Measurements from ENCODE around the gene CEACAM3. TPM values are rescaled to one million over a fixed set of nuclear protein-coding genes. Genes with fewer than 3 reads are reported as not detected.
A peak's percentile ranks its signal among the peaks of the same experiment; 100 is the strongest.

The CEACAM3 gene
- polyA plus RNA-seq, 2 of the 4 experiments (the other 2 are of a cell fraction) = not detected

DNA sequence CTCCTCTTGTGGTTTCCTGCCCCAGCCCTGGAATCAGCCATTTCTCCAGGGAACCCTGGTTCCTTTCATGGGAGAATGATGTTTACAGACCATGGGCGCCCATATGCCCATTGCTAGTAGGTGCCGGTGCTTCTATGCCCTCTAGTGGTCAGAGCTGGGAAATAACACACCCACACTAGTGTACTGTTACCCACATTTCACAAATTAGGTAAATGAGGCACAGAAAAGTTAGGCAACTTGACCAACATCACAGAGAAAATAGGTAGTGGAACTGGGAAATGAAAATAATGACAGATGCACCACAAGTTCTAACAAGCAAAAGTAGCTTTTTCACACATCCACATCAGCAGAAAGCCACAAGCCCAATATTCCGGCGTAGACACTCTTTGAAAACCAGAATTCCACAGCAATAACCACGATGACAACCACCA is 1.3 kb upstream of the CEACAM3 start:
- Histone ChIP-seq H3K27ac (no peak overlapping the region), H3K4me2 (no peak overlapping the region), H3K4me3 (no peak overlapping the region), H3K4me1 (0 out of 3 replicates have a peak, but pooled peaks cover 11% of the 10 kb centered on the region), H3K9me3 (no peaks in the 10 kb centered on the region)
- POLR2A ChIA-PET = no interaction called here
- CTCF ChIA-PET = interaction anchor here (0.5 to 19.4 kb wide), 57 partner anchors 9 to 782 kb away, joined by 3 to 428 read pairs (median 5); partner anchors contain the start of genes CEACAM4, CEACAM5, CEACAM6 and DMAC2
- 38% methylated on average over 5 of the region's 5 CpGs for WGBS (ENCODE audit: missing lambda C conversion rate)
- DNase-seq (ENCODE audit: low read depth in 1 of 2, low spot score in 1 of 2) (peak; percentile 49 to 70), ATAC-seq (peak; percentile 61 to 89), FAIRE-seq (peak; percentile 99)
- TF ChIP-seq EHMT2 (IDR thresholded peaks at IDR 0.05; ENCODE audit: low read depth) = no peak
- TF ChIP-seq SMC3 (IDR thresholded peaks at IDR 0.05) = 0 out of 3 replicates have a peak, but pooled peaks have one; percentile 27
- TF ChIP-seq, protein P1, sequence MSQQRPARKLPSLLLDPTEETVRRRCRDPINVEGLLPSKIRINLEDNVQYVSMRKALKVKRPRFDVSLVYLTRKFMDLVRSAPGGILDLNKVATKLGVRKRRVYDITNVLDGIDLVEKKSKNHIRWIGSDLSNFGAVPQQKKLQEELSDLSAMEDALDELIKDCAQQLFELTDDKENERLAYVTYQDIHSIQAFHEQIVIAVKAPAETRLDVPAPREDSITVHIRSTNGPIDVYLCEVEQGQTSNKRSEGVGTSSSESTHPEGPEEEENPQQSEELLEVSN (IDR thresholded peaks at IDR 0.05; ENCODE audit: borderline replicate concordance, low read depth) = no peak
- TF ChIP-seq, protein P2, sequence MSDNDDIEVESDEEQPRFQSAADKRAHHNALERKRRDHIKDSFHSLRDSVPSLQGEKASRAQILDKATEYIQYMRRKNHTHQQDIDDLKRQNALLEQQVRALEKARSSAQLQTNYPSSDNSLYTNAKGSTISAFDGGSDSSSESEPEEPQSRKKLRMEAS (IDR thresholded peaks at IDR 0.05) = peak; percentile 43; the same call in 1 of the 2 replicates
- TF ChIP-seq FOSB (CRISPR knock-in tag; IDR thresholded peaks at IDR 0.05) = no peak
- TF ChIP-seq KDM1A (IDR thresholded peaks at IDR 0.05; ENCODE audit: low read depth) = no peak
- TF ChIP-seq ESRRA (IDR thresholded peaks at IDR 0.05; ENCODE audit: borderline replicate concordance, low read length) = no peak
- TF ChIP-seq, protein P3, sequence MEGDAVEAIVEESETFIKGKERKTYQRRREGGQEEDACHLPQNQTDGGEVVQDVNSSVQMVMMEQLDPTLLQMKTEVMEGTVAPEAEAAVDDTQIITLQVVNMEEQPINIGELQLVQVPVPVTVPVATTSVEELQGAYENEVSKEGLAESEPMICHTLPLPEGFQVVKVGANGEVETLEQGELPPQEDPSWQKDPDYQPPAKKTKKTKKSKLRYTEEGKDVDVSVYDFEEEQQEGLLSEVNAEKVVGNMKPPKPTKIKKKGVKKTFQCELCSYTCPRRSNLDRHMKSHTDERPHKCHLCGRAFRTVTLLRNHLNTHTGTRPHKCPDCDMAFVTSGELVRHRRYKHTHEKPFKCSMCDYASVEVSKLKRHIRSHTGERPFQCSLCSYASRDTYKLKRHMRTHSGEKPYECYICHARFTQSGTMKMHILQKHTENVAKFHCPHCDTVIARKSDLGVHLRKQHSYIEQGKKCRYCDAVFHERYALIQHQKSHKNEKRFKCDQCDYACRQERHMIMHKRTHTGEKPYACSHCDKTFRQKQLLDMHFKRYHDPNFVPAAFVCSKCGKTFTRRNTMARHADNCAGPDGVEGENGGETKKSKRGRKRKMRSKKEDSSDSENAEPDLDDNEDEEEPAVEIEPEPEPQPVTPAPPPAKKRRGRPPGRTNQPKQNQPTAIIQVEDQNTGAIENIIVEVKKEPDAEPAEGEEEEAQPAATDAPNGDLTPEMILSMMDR (IDR thresholded peaks at IDR 0.05) = peak; percentile 96
- no peak for TF ChIP-seq BHLHE40 (IDR thresholded peaks at IDR 0.05; ENCODE audit: low read depth, low read length)
- TF ChIP-seq MAZ (IDR thresholded peaks at IDR 0.05; ENCODE audit: borderline replicate concordance, low read depth, low read length) = no peak
- TF ChIP-seq PBX3 (IDR thresholded peaks at IDR 0.05) = peak; percentile 35; the same call in 1 of the 2 replicates
- TF ChIP-seq RAD21 (conservative IDR thresholded peaks at IDR 0.05 in 1 of 2, IDR thresholded peaks at IDR 0.05 in 1 of 2) = peak; percentile 32 to 47; a peak in 4 of 5 replicates
- no peak for TF ChIP-seq RCOR1 (IDR thresholded peaks at IDR 0.05; ENCODE audit: low read depth, low read length)
- TF ChIP-seq HEYL (CRISPR knock-in tag; IDR thresholded peaks at IDR 0.05) = no peak

- H3K4me3 ChIP-seq = no peak overlapping the region
- no peak for TF ChIP-seq FOSL2 (IDR thresholded peaks at IDR 0.05)
- TF ChIP-seq FOSL2 (CRISPR knock-in tag; IDR thresholded peaks at IDR 0.05) = no peak
- no peak for TF ChIP-seq HOXB5 (CRISPR knock-in tag; IDR thresholded peaks at IDR 0.05)
- H3K9me3 ChIP-seq = peaks cover 8% of the 10 kb centered on the region
- CTCF ChIA-PET = interaction anchor here (1.9 to 19.4 kb wide), 7 partner anchors 16 to 156 kb away, joined by 10 to 428 read pairs (median 78); partner anchors contain the start of genes CEACAM5, DMRTC2 and LYPD4
- FAIRE-seq (peak; percentile 92), DNase-seq (ENCODE audit: low read depth in 1 of 2, low spot score in 1 of 2) (no peak), ATAC-seq (no peak)
- 74% methylated on average over 1 of the region's 1 CpG for WGBS (ENCODE audit: missing lambda C conversion rate)
- H3K27ac ChIP-seq = no peak overlapping the region
- H3K4me1 ChIP-seq = 0 out of 3 replicates have a peak, but pooled peaks cover 11% of the 10 kb centered on the region
- H3K4me2 ChIP-seq = no peak overlapping the region
- POLR2A ChIA-PET = no interaction called here
Observed at GRCh38 chr19:41796901-41797300, 514 bp downstream of the CEACAM3 start.

GRCh38 chr19:41799444-41800000 is 3.1 kb downstream of the CEACAM3 start:
- H3K4me2 ChIP-seq = 0 out of 3 replicates have a peak overlapping the region, but pooled peaks have one; percentile 5
- H3K27ac ChIP-seq = no peak overlapping the region
- POLR2A ChIA-PET = no interaction called here
- ATAC-seq = no peak
- WGBS (ENCODE audit: missing lambda C conversion rate) = 29% methylated on average over 9 of the region's 9 CpGs
- DNase-seq (ENCODE audit: low read depth in 1 of 2, low spot score in 1 of 2) = peak in 1 of 2 experiments; percentile 27
- TF ChIP-seq CHD4 (IDR thresholded peaks at IDR 0.05; ENCODE audit: borderline replicate concordance) (no peak), SMC3 (IDR thresholded peaks at IDR 0.05) (no peak), CBX8 (IDR thresholded peaks at IDR 0.05) (no peak), TFCP2L1 (CRISPR knock-in tag; IDR thresholded peaks at IDR 0.05) (no peak), MYC (IDR thresholded peaks at IDR 0.05; ENCODE audit: borderline replicate concordance, low read length) (no peak)
- H3K9me3 ChIP-seq = peaks cover 10% of the 10 kb centered on the region
- no peak overlapping the region for H3K4me3 ChIP-seq
- CTCF ChIA-PET = interaction anchor here (1.3 to 19.4 kb wide), 7 partner anchors 14 to 93 kb away, joined by 3 to 428 read pairs (median 10); partner anchors contain the start of gene CEACAM6
- FAIRE-seq = no peak
- 0 out of 3 replicates have a peak, but pooled peaks cover 5% of the 10 kb centered on the region for H3K4me1 ChIP-seq

All from A549 (cell line).